OCI-LY3 (cell line): ENCODE data around the gene GPR107.

Experiments used
- H2AFZ ChIP-seq: fragments of 200-600, 300-600 bp; shearing (Covaris generic); 2 replicates; pipeline ENCODE4 v1.6.0; 2014; ENCODE audit warnings: antibody characterized with exemption, low read depth, low read length
- H3K27ac ChIP-seq: fragments of 200-600, 300-600 bp; sonication (generic); 2 replicates; pipeline ENCODE4 v1.5.1; 2014; ENCODE audit warnings: mild to moderate bottlenecking, low read length, moderate library complexity, mixed read lengths
- H3K27me3 ChIP-seq: fragments of 200-600, 300-600 bp; sonication (generic); 2 replicates; pipeline ENCODE4 v1.6.1; 2014; ENCODE audit warnings: low read depth, low read length, mixed read lengths
- H3K36me3 ChIP-seq: fragments of 200-600, 300-600 bp; sonication (generic); replicated peaks from 2 replicates; pipeline ENCODE3; 2014; ENCODE audit warnings: low read depth, low read length, mixed read lengths
- H3K4me1 ChIP-seq: fragments of 300-600, 200-600 bp; sonication (generic); 2 replicates; pipeline ENCODE4 v1.6.1; 2014; ENCODE audit warnings: low read length, mixed read lengths
- H3K4me2 ChIP-seq: fragments of 200-600, 300-600 bp; sonication (generic); 2 replicates; pipeline ENCODE4 v1.6.1; 2014; ENCODE audit warnings: low read length, mixed read lengths
- H3K4me3 ChIP-seq: fragments of 300-600, 200-600 bp; sonication (generic); 2 replicates; pipeline ENCODE4 v1.5.1; 2014; ENCODE audit warnings: antibody characterized with exemption, mild to moderate bottlenecking, low read length, moderate library complexity
- H3K79me2 ChIP-seq: fragments of 300-600, 200-600 bp; shearing (Covaris generic); 2 replicates; pipeline ENCODE4 v1.6.1; 2014; ENCODE audit warnings: mild to moderate bottlenecking, low read length, mixed read lengths
- H3K9ac ChIP-seq: fragments of 300-600, 200-600 bp; shearing (Covaris generic); 2 replicates; pipeline ENCODE4 v1.6.0; 2014; ENCODE audit warnings: mild to moderate bottlenecking, low read length, moderate library complexity
- H3K9me3 ChIP-seq: fragments of 200-600, 300-600 bp; shearing (Covaris generic); 2 replicates; pipeline ENCODE4 v1.6.1; 2014; ENCODE audit warnings: low read length, mixed read lengths; ENCODE audit not compliant: insufficient read depth
- H4K20me1 ChIP-seq: fragments of 200-600, 300-600 bp; sonication (generic); 2 replicates; pipeline ENCODE4 v1.6.1; 2016; ENCODE audit warnings: low read length, mixed read lengths; ENCODE audit not compliant: insufficient read depth
- CTCF ChIP-seq: fragments of 200-600, 300-600 bp; sonication (generic); IDR thresholded peaks from 2 replicates; pipeline ENCODE4 v1.5.1; 2014; ENCODE audit warnings: antibody characterized with exemption, low read length, low read depth
- EZH2phosphoT487 ChIP-seq: fragments of 200-600 bp; shearing (Covaris generic); IDR thresholded peaks from 2 replicates; pipeline ENCODE4 v1.6.1; 2018; ENCODE audit warnings: antibody characterized with exemption, mixed run types, low read depth

Gene GPR107

GRCh38 chr9:130088051-130088450 is 34.3 kb downstream of the GPR107 start:
- Histone ChIP-seq H3K9me3 (no peaks in the 10 kb centered on the region), H2AFZ (no peak overlapping the region)

DNA sequence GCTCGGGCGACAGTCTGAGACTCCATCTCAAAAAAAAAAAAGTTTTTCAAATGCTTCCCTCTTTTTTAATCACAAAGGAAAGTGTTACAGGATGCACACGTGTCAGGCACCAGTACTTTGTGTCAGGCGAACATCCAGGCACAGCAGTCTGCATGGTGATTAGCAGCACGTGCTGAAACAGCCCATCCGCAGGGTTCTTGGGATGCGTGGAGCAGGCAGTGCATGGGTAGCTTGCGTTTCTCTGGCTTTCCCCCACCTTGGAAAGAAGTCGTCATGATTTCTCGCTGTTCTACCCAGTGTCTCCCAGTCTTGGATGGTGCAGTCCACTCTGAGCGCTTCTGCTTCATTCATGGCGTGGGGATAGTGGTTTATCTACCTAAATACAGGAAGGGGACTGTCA is 35.4 kb downstream of the GPR107 start:
- no peak overlapping the region for H3K9ac ChIP-seq

More at GRCh38 chr9:130088051-130088450, 34.3 kb downstream of the GPR107 start:
- H3K27me3 ChIP-seq: no peaks in the 10 kb centered on the region
- no peaks in the 10 kb centered on the region for H3K4me1 ChIP-seq
- H3K79me2 ChIP-seq: no peaks in the 10 kb centered on the region
- H3K4me3 ChIP-seq: no peak overlapping the region
- no peak overlapping the region for H3K27ac ChIP-seq
- no peak overlapping the region for H3K9ac ChIP-seq
- no peak for TF ChIP-seq EZH2phosphoT487
- TF ChIP-seq CTCF: no peak
- H3K4me2 ChIP-seq: no peak overlapping the region
- H3K36me3 ChIP-seq: peaks cover 12% of the 10 kb centered on the region
- H4K20me1 ChIP-seq: peaks cover 3% of the 10 kb centered on the region; the same call in 1 of the 2 replicates

GRCh38 chr9:130090915-130091314 is 37.2 kb downstream of the GPR107 start:
- H3K4me1 ChIP-seq: peaks cover 2% of the 10 kb centered on the region; the same call in 1 of the 2 replicates
- H3K9ac ChIP-seq: no peak overlapping the region
- no peaks in the 10 kb centered on the region for H3K79me2 ChIP-seq
- H3K27me3 ChIP-seq: no peaks in the 10 kb centered on the region
- no peak overlapping the region for H3K4me2 ChIP-seq
- H4K20me1 ChIP-seq: peaks cover 3% of the 10 kb centered on the region; the same call in 1 of the 2 replicates
- H3K4me3 ChIP-seq: no peak overlapping the region
- no peak for TF ChIP-seq EZH2phosphoT487
- TF ChIP-seq CTCF: no peak
- H3K36me3 ChIP-seq: peaks cover 19% of the 10 kb centered on the region
- H2AFZ ChIP-seq: no peak overlapping the region
- H3K27ac ChIP-seq: no peak overlapping the region
- H3K9me3 ChIP-seq: no peaks in the 10 kb centered on the region

More for the DNA sequence above, 35.4 kb downstream of the GPR107 start:
- Histone ChIP-seq H3K36me3 (peaks cover 17% of the 10 kb centered on the region), H3K4me3 (no peak overlapping the region), H3K9me3 (no peaks in the 10 kb centered on the region), H3K4me2 (no peak overlapping the region), H2AFZ (no peak overlapping the region), H3K4me1 (no peaks in the 10 kb centered on the region), H3K79me2 (no peaks in the 10 kb centered on the region), H3K27ac (no peak overlapping the region), H3K27me3 (no peaks in the 10 kb centered on the region), H4K20me1 (peaks cover 3% of the 10 kb centered on the region; the same call in 1 of the 2 replicates)
- TF ChIP-seq CTCF: no peak
- TF ChIP-seq EZH2phosphoT487: no peak

DNA sequence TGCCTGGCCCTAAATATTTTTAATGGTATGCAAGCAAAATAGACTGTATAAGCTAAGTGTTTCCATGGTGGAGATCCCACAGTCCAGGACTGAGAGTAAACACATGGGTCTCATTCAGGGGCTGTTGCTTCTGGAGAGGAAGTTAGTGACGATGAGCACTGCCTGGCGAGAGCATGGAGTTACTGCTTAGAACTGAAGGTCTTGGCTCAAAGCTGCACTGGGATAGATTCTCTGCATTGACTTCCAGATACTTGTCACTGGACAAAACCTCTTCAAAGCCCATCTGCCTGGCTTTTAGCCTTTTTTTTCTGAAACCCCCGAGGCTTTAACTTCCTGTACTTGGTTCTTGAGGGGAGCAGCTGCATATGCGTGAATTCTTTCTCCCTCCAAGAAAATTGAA is 39.2 kb downstream of the GPR107 start:
- Histone ChIP-seq H3K27me3 (no peaks in the 10 kb centered on the region), H3K4me2 (no peak overlapping the region), H3K79me2 (no peaks in the 10 kb centered on the region), H3K36me3 (peaks cover 17% of the 10 kb centered on the region), H3K9me3 (no peaks in the 10 kb centered on the region), H3K9ac (no peak overlapping the region), H3K27ac (no peak overlapping the region), H3K4me1 (peaks cover 4% of the 10 kb centered on the region; the same call in 1 of the 2 replicates), H4K20me1 (no peaks in the 10 kb centered on the region), H3K4me3 (no peak overlapping the region), H2AFZ (no peak overlapping the region)
- TF ChIP-seq CTCF (no peak), EZH2phosphoT487 (no peak)
